ENCODE results near the gene UBE2K. TPM values are rescaled to one million over a fixed set of nuclear protein-coding genes. Genes with fewer than 3 reads are reported as not detected.
"Not testable (repeated sequence)": the region's sequence is repeated elsewhere in the genome, so short reads cannot be mapped to it uniquely, and the experiment has no call there.

The UBE2K gene
- total and polyA plus RNA-seq, 2 of the 13 experiments (the other 11 are each of a cell fraction or from before 2014, with no cell fraction given) = 36.2 to 81.0 TPM

DNA sequence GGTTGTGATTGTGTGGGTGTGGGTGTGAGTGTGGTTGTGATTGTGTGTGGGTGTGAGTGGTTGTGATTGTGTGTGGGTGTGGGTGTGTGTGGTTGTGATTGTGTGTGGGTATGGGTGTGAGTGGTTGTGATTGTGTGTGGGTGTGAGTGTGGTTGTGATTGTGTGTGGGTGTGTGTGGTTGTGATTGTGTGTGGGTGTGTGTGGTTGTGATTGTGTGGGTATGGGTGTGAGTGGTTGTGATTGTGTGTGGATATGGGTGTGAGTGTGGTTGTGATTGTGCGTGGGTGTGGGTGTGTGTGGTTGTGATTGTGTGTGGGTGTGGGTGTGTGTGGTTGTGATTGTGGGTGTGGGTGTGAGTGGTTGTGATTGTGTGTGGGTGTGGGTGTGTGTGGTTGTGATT lies 115.1 kb downstream of the UBE2K start:
- CTCF ChIA-PET (ENCODE audit: low intra/inter-chr PET ratio, low total read pairs); H3K4me3 ChIP-seq (replicated peaks in 1 of 3; ENCODE audit: insufficient read depth in 1 of 3, low read depth in 2 of 3, low read length in 3 of 3); H2AFZ ChIP-seq (ENCODE audit: low read length); H3K4me2 ChIP-seq (ENCODE audit: low read depth, low read length); BruUV-seq (replicated peaks); H4K20me1 ChIP-seq (ENCODE audit: insufficient read depth, low read length); in situ Hi-C loops (cut with HindIII; ENCODE audit: extremely low pct_ligation_motif_present, low pct_unique_long_range_greater_than_20kb); H3K27ac ChIP-seq (ENCODE audit: extremely low read length, insufficient read depth, low read length); FAIRE-seq; ATAC-seq; H3K9ac ChIP-seq (ENCODE audit: insufficient read depth, low read depth, low read length); POLR2A ChIA-PET; H3K79me2 ChIP-seq (ENCODE audit: insufficient read depth, low read length); H3K27me3 ChIP-seq (ENCODE audit: control insufficient read depth in 1 of 2, insufficient read depth in 2 of 2, low read length in 2 of 2); H3K36me3 ChIP-seq (replicated peaks in 1 of 2; ENCODE audit: control insufficient read depth in 1 of 2, insufficient read depth in 2 of 2, low read length in 2 of 2); DNase-seq (ENCODE audit: low spot score); H3K9me3 ChIP-seq (ENCODE audit: low read length): not testable (repeated sequence)
- intact Hi-C loops (cut with micrococcal nuclease; ENCODE audit: unreplicated experiment) = loop anchor here (10.0 kb wide), 2 partner anchors 162 to 348 kb away; partner anchors contain the start of gene PDS5A
- WGBS (ENCODE audit: low lambda C conversion rate) = no CpG with 5 or more reads among the region's 1 CpG
- peaks cover 35% of the 10 kb centered on the region for H3K4me1 ChIP-seq (ENCODE audit: insufficient read depth, low read length)

DNA sequence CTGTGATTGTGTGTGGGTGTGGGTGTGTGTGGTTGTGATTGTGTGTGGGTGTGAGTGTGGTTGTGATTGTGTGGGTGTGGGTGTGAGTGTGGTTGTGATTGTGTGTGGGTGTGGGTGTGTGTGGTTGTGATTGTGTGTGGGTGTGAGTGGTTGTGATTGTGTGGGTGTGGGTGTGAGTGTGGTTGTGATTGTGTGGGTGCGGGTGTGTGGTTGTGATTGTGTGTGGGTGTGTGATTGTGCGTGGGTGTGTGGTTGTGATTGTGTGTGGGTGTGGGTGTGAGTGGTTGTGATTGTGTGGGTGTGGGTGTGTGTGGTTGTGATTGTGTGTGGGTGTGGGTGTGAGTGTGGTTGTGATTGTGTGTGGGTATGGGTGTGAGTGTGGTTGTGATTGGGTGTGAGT lies 115.8 kb downstream of the UBE2K start:
- H3K79me2 ChIP-seq (ENCODE audit: insufficient read depth, low read length); H3K9ac ChIP-seq (ENCODE audit: insufficient read depth, low read depth, low read length); ATAC-seq; H3K27ac ChIP-seq (ENCODE audit: extremely low read length, insufficient read depth, low read length); POLR2A ChIA-PET; H3K4me2 ChIP-seq (ENCODE audit: low read depth, low read length); H3K27me3 ChIP-seq (ENCODE audit: control insufficient read depth in 1 of 2, insufficient read depth in 2 of 2, low read length in 2 of 2); BruUV-seq (replicated peaks); H4K20me1 ChIP-seq (ENCODE audit: insufficient read depth, low read length); CTCF ChIA-PET (ENCODE audit: low intra/inter-chr PET ratio, low total read pairs); H3K36me3 ChIP-seq (replicated peaks in 1 of 2; ENCODE audit: control insufficient read depth in 1 of 2, insufficient read depth in 2 of 2, low read length in 2 of 2); FAIRE-seq; H3K9me3 ChIP-seq (ENCODE audit: low read length); H2AFZ ChIP-seq (ENCODE audit: low read length); in situ Hi-C loops (cut with HindIII; ENCODE audit: extremely low pct_ligation_motif_present, low pct_unique_long_range_greater_than_20kb); DNase-seq (ENCODE audit: low spot score); H3K4me3 ChIP-seq (replicated peaks in 1 of 3; ENCODE audit: insufficient read depth in 1 of 3, low read depth in 2 of 3, low read length in 3 of 3): not testable (repeated sequence)
- H3K4me1 ChIP-seq (ENCODE audit: insufficient read depth, low read length) = peaks cover 35% of the 10 kb centered on the region
- intact Hi-C loops (cut with micrococcal nuclease; ENCODE audit: unreplicated experiment) = loop anchor here (10.0 kb wide), 2 partner anchors 161 to 349 kb away; partner anchors contain the start of gene PDS5A
- WGBS (ENCODE audit: low lambda C conversion rate) = 23% methylated on average over 2 of the region's 2 CpGs

Measured in HepG2 (cell line).